Measurements from ENCODE around the gene CLN5.

GRCh38 chr13:77047649-77048343 lies 55.9 kb downstream of the CLN5 start:
- TF ChIP-seq EZH2phosphoT487 (IDR thresholded peaks at IDR 0.05; ENCODE audit: insufficient read depth, low read depth) (no peak), EZH2 (IDR thresholded peaks at IDR 0.05; ENCODE audit: insufficient read depth, poor library complexity, severe bottlenecking) (no peak)

Data from GM23248 (cell line).